ENCODE measurements around the gene CAV2. TPM values are rescaled to one million over a fixed set of nuclear protein-coding genes. Genes with fewer than 3 reads are reported as not detected.

The CAV2 gene
- total and polyA plus RNA-seq, 9 of the 15 experiments (the other 6 are each of a cell fraction or from before 2014, with no cell fraction given), result 16.1 to 137 (median 38.3) TPM

- TF ChIP-seq PBX2 (CRISPR knock-in tag; IDR thresholded peaks at IDR 0.05; ENCODE audit: low read depth) (no peak), PBX2 (tag; conservative IDR thresholded peaks at IDR 0.05; ENCODE audit: low read depth) (peak; percentile 88), MTA1 (IDR thresholded peaks at IDR 0.05; ENCODE audit: borderline replicate concordance) (no peak), NR3C1 (CRISPR knock-in tag; IDR thresholded peaks at IDR 0.05) (no peak), NFATC3 (IDR thresholded peaks at IDR 0.05) (0 out of 2 replicates have a peak, but pooled peaks have one; percentile 16), C11orf30 (IDR thresholded peaks at IDR 0.05; ENCODE audit: low read depth) (peak; percentile 91), ZSCAN29 (IDR thresholded peaks at IDR 0.05) (no peak), FOXA3 (CRISPR knock-in tag; conservative IDR thresholded peaks at IDR 0.05 in 1 of 2, IDR thresholded peaks at IDR 0.05 in 1 of 2) (0 out of 4 replicates have a peak, but pooled peaks of 1 of the 2 experiments have one; percentile 21), SRSF1 (IDR thresholded peaks at IDR 0.05; ENCODE audit: low read depth, low read length) (no peak), HDGF (IDR thresholded peaks at IDR 0.05) (no peak), DPF2 (IDR thresholded peaks at IDR 0.05) (peak; percentile 83), PURB (CRISPR knock-in tag; IDR thresholded peaks at IDR 0.05; ENCODE audit: low read depth) (no peak)
- TF ChIP-seq, protein P1, sequence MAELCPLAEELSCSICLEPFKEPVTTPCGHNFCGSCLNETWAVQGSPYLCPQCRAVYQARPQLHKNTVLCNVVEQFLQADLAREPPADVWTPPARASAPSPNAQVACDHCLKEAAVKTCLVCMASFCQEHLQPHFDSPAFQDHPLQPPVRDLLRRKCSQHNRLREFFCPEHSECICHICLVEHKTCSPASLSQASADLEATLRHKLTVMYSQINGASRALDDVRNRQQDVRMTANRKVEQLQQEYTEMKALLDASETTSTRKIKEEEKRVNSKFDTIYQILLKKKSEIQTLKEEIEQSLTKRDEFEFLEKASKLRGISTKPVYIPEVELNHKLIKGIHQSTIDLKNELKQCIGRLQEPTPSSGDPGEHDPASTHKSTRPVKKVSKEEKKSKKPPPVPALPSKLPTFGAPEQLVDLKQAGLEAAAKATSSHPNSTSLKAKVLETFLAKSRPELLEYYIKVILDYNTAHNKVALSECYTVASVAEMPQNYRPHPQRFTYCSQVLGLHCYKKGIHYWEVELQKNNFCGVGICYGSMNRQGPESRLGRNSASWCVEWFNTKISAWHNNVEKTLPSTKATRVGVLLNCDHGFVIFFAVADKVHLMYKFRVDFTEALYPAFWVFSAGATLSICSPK (IDR thresholded peaks at IDR 0.05; ENCODE audit: borderline replicate concordance), result no peak
- TF ChIP-seq, protein P2, sequence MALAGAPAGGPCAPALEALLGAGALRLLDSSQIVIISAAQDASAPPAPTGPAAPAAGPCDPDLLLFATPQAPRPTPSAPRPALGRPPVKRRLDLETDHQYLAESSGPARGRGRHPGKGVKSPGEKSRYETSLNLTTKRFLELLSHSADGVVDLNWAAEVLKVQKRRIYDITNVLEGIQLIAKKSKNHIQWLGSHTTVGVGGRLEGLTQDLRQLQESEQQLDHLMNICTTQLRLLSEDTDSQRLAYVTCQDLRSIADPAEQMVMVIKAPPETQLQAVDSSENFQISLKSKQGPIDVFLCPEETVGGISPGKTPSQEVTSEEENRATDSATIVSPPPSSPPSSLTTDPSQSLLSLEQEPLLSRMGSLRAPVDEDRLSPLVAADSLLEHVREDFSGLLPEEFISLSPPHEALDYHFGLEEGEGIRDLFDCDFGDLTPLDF (CRISPR knock-in tag; IDR thresholded peaks at IDR 0.05), result peak; percentile 38; the same call in 1 of the 2 replicates
- TF ChIP-seq, protein P3, sequence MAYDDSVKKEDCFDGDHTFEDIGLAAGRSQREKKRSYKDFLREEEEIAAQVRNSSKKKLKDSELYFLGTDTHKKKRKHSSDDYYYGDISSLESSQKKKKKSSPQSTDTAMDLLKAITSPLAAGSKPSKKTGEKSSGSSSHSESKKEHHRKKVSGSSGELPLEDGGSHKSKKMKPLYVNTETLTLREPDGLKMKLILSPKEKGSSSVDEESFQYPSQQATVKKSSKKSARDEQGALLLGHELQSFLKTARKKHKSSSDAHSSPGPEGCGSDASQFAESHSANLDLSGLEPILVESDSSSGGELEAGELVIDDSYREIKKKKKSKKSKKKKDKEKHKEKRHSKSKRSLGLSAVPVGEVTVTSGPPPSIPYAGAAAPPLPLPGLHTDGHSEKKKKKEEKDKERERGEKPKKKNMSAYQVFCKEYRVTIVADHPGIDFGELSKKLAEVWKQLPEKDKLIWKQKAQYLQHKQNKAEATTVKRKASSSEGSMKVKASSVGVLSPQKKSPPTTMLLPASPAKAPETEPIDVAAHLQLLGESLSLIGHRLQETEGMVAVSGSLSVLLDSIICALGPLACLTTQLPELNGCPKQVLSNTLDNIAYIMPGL (CRISPR knock-in tag; IDR thresholded peaks at IDR 0.05), result no peak
- TF ChIP-seq, protein P4, sequence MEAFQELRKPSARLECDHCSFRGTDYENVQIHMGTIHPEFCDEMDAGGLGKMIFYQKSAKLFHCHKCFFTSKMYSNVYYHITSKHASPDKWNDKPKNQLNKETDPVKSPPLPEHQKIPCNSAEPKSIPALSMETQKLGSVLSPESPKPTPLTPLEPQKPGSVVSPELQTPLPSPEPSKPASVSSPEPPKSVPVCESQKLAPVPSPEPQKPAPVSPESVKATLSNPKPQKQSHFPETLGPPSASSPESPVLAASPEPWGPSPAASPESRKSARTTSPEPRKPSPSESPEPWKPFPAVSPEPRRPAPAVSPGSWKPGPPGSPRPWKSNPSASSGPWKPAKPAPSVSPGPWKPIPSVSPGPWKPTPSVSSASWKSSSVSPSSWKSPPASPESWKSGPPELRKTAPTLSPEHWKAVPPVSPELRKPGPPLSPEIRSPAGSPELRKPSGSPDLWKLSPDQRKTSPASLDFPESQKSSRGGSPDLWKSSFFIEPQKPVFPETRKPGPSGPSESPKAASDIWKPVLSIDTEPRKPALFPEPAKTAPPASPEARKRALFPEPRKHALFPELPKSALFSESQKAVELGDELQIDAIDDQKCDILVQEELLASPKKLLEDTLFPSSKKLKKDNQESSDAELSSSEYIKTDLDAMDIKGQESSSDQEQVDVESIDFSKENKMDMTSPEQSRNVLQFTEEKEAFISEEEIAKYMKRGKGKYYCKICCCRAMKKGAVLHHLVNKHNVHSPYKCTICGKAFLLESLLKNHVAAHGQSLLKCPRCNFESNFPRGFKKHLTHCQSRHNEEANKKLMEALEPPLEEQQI (IDR thresholded peaks at IDR 0.05), result no peak
These were observed 7.5 kb upstream of the CAV2 start (continued) for GRCh38 chr7:116491887-116492653.

Data from K562 (cell line).